Stimulated activated CD8-positive, alpha-beta memory T cell treated with anti-CD3 and anti-CD28 coated beads, Interleukin-2, amount 100 ng/mL, for 1 hour (primary cell): ENCODE data around the gene KCNQ1.

Experiments
- DNase-seq, 2 donors: peaks; one replicate each; pipeline ENCODE4 v3.0.0-alpha.2; 2020; ENCODE audit warnings: low read depth in 2 of 2

The KCNQ1 gene

GRCh38 chr11:2425506-2425905 is 19.3 kb upstream of the KCNQ1 start:
- no peak for DNase-seq

GRCh38 chr11:2426221-2426620 is 18.6 kb upstream of the KCNQ1 start:
- no peak for DNase-seq

GRCh38 chr11:2426826-2427521 is 17.8 kb upstream of the KCNQ1 start:
- DNase-seq = no peak

- DNase-seq = no peak
Measured at GRCh38 chr11:2427721-2428321, 17.0 kb upstream of the KCNQ1 start.

GRCh38 chr11:2428322-2428795 is 16.4 kb upstream of the KCNQ1 start:
- peak; percentile 67 to 80 for DNase-seq

- DNase-seq = no peak
Measured at GRCh38 chr11:2431395-2431794, 13.4 kb upstream of the KCNQ1 start.

- no peak for DNase-seq
Measured at GRCh38 chr11:2432171-2432621, 12.6 kb upstream of the KCNQ1 start.

- no peak for DNase-seq
Measured at GRCh38 chr11:2432628-2433071, 12.2 kb upstream of the KCNQ1 start.

GRCh38 chr11:2433106-2433925 is 11.5 kb upstream of the KCNQ1 start:
- DNase-seq = no peak

- DNase-seq = no peak
Measured at GRCh38 chr11:2434008-2434407, 10.8 kb upstream of the KCNQ1 start.

- no peak for DNase-seq
Measured at GRCh38 chr11:2434506-2435255, 10.1 kb upstream of the KCNQ1 start.

GRCh38 chr11:2435288-2436012 is 9.4 kb upstream of the KCNQ1 start:
- DNase-seq = no peak

- DNase-seq = no peak
Measured at GRCh38 chr11:2436013-2436520, 8.7 kb upstream of the KCNQ1 start.

- DNase-seq = no peak
Measured at GRCh38 chr11:2436521-2437031, 8.2 kb upstream of the KCNQ1 start.

GRCh38 chr11:2437516-2437915 is 7.3 kb upstream of the KCNQ1 start:
- DNase-seq = no peak

- no peak for DNase-seq
Measured at GRCh38 chr11:2439820-2440219, 5.0 kb upstream of the KCNQ1 start.

GRCh38 chr11:2440646-2441045 is 4.2 kb upstream of the KCNQ1 start:
- DNase-seq = no peak

GRCh38 chr11:2441171-2441570 is 3.6 kb upstream of the KCNQ1 start:
- no peak for DNase-seq

- DNase-seq = no peak
Measured at GRCh38 chr11:2442589-2442988, 2.2 kb upstream of the KCNQ1 start.

- no peak for DNase-seq
Measured at GRCh38 chr11:2443406-2443805, 1.4 kb upstream of the KCNQ1 start.
